Activated T-cell treated with anti-CD3 and anti-CD28 coated beads, Interleukin-2, amount 50 U/mL, for 1 hour (primary cell): ENCODE data around the gene PRDM16.

Experiments used
- DNase-seq: peaks from one replicate; pipeline ENCODE4 v3.0.0-alpha.2; 2020

The PRDM16 gene

GRCh38 chr1:3128431-3129132 is 59.6 kb downstream of the PRDM16 start:
- no peak for DNase-seq

- DNase-seq, result no peak
Observed at GRCh38 chr1:3129133-3129490, 60.1 kb downstream of the PRDM16 start.

GRCh38 chr1:3130268-3130667 is 61.3 kb downstream of the PRDM16 start:
- DNase-seq, result no peak

GRCh38 chr1:3132660-3133059 is 63.7 kb downstream of the PRDM16 start:
- DNase-seq, result no peak

GRCh38 chr1:3133686-3134085 is 64.7 kb downstream of the PRDM16 start:
- no peak for DNase-seq

GRCh38 chr1:3134381-3135072 is 65.5 kb downstream of the PRDM16 start:
- no peak for DNase-seq

- no peak for DNase-seq
Observed at GRCh38 chr1:3135073-3135702, 66.2 kb downstream of the PRDM16 start.

GRCh38 chr1:3135744-3136455 is 66.9 kb downstream of the PRDM16 start:
- no peak for DNase-seq

- DNase-seq, result no peak
Observed at GRCh38 chr1:3136532-3136931, 67.5 kb downstream of the PRDM16 start.

GRCh38 chr1:3137111-3138100 is 68.4 kb downstream of the PRDM16 start:
- no peak for DNase-seq

GRCh38 chr1:3138623-3139151 is 69.7 kb downstream of the PRDM16 start:
- DNase-seq, result no peak

GRCh38 chr1:3139451-3139852 is 70.4 kb downstream of the PRDM16 start:
- DNase-seq, result no peak

GRCh38 chr1:3139871-3140361 is 70.9 kb downstream of the PRDM16 start:
- no peak for DNase-seq

- no peak for DNase-seq
Observed at GRCh38 chr1:3140437-3140836, 71.4 kb downstream of the PRDM16 start.

- DNase-seq, result no peak
Observed at GRCh38 chr1:3141129-3141528, 72.1 kb downstream of the PRDM16 start.

GRCh38 chr1:3141836-3142235 is 72.8 kb downstream of the PRDM16 start:
- no peak for DNase-seq

GRCh38 chr1:3142236-3142635 is 73.2 kb downstream of the PRDM16 start:
- no peak for DNase-seq

GRCh38 chr1:3142751-3143150 is 73.7 kb downstream of the PRDM16 start:
- DNase-seq, result no peak

- DNase-seq, result no peak
Observed at GRCh38 chr1:3145532-3146325, 76.7 kb downstream of the PRDM16 start.

GRCh38 chr1:3146458-3146857 is 77.5 kb downstream of the PRDM16 start:
- DNase-seq, result no peak

- DNase-seq, result no peak
Observed at GRCh38 chr1:3146907-3147306, 77.9 kb downstream of the PRDM16 start.
